Measurements from ENCODE around the gene PNCK.

Gene PNCK

DNA sequence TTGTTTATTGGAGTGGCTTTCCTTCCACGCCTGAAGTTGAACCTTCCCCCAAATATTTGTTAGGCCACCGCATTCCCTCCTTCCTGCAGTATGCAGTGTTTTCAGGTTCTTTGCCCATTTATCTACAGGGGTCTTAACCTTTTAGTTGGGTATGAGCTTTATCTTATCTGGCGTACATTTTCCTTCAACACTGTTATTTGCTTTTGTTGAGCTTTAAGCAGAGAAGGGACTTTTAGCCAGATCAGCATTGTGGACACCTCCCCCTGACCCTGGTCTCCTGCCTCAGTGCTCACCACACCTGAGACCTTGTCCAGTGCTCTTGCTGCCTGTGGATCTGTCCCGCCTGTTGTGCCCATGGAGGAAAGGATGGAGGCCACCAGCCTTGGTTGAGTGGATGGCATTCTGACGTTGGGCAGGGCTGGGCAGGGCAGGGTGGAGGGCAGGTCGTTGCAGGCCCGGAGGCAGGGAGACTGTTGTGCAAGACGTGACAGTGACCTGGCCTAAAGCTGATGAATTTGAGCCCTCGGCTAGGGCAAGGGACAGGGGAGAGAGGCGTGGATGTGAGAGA lies 27.6 kb downstream of the PNCK start:
- Histone ChIP-seq H3K4me2 (ENCODE audit: low read depth, low read length) (no peak overlapping the region), H3K9me2 (replicated peaks; ENCODE audit: insufficient read depth, low read length) (no peaks in the 10 kb centered on the region), H3K9ac (ENCODE audit: low read length) (no peak overlapping the region), H3K9me3 (replicated peaks; ENCODE audit: insufficient read depth, low read length) (no peaks in the 10 kb centered on the region), H2AFZ (ENCODE audit: low read length) (no peak overlapping the region), H3F3A (ENCODE audit: insufficient read depth, low read length) (no peaks in the 10 kb centered on the region), H3K36me3 (replicated peaks; ENCODE audit: insufficient read depth, low read length) (no peaks in the 10 kb centered on the region), H3K27ac (ENCODE audit: low read length) (no peak overlapping the region), H4K20me1 (ENCODE audit: insufficient read depth, low read length) (no peaks in the 10 kb centered on the region), H3K27me3 (replicated peaks; ENCODE audit: insufficient read depth, low read length) (peaks cover 64% of the 10 kb centered on the region), H3K4me1 (ENCODE audit: low read length) (no peaks in the 10 kb centered on the region), H3K4me3 (ENCODE audit: low read length) (no peak overlapping the region), H3K79me2 (ENCODE audit: low read length) (no peaks in the 10 kb centered on the region)
- DNase-seq = no peak
- no peak for TF ChIP-seq EZH2phosphoT487 (IDR thresholded peaks at IDR 0.05; ENCODE audit: low read length)
- TF ChIP-seq EZH2 (optimal IDR thresholded peaks at IDR 0.05; ENCODE audit: low read depth, low read length) = no peak
- TF ChIP-seq, protein P1, sequence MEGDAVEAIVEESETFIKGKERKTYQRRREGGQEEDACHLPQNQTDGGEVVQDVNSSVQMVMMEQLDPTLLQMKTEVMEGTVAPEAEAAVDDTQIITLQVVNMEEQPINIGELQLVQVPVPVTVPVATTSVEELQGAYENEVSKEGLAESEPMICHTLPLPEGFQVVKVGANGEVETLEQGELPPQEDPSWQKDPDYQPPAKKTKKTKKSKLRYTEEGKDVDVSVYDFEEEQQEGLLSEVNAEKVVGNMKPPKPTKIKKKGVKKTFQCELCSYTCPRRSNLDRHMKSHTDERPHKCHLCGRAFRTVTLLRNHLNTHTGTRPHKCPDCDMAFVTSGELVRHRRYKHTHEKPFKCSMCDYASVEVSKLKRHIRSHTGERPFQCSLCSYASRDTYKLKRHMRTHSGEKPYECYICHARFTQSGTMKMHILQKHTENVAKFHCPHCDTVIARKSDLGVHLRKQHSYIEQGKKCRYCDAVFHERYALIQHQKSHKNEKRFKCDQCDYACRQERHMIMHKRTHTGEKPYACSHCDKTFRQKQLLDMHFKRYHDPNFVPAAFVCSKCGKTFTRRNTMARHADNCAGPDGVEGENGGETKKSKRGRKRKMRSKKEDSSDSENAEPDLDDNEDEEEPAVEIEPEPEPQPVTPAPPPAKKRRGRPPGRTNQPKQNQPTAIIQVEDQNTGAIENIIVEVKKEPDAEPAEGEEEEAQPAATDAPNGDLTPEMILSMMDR (IDR thresholded peaks at IDR 0.05; ENCODE audit: low read length) = no peak

DNA sequence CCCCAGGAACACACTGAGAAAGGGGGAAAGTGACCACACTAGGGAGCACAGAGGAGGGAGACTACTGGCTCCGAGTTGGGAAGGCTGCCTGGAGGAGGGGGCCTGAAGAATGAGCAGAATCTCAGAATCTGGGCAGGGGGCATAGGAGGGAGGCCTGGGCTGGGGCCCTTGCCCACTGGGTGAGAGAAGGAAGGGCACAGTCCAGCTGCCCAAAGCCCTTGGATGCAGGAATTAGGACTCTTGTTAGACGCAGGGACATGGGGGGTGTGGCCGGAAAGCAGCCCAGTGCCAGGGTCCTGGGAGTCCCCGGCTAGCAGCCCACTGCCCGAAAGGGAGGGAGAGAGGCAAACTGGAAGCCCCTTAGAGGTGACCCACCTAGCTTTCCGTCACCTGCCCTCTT lies 28.5 kb downstream of the PNCK start:
- H3F3A ChIP-seq (ENCODE audit: insufficient read depth, low read length) = no peaks in the 10 kb centered on the region
- no peaks in the 10 kb centered on the region for H4K20me1 ChIP-seq (ENCODE audit: insufficient read depth, low read length)
- DNase-seq = no peak
- H3K36me3 ChIP-seq (replicated peaks; ENCODE audit: insufficient read depth, low read length) = no peaks in the 10 kb centered on the region
- no peak overlapping the region for H2AFZ ChIP-seq (ENCODE audit: low read length)
- H3K4me2 ChIP-seq (ENCODE audit: low read depth, low read length) = no peak overlapping the region
- no peak overlapping the region for H3K27ac ChIP-seq (ENCODE audit: low read length)
- peaks cover 72% of the 10 kb centered on the region for H3K27me3 ChIP-seq (replicated peaks; ENCODE audit: insufficient read depth, low read length)
- TF ChIP-seq, protein P1 (IDR thresholded peaks at IDR 0.05; ENCODE audit: low read length) = no peak
- TF ChIP-seq EZH2phosphoT487 (IDR thresholded peaks at IDR 0.05; ENCODE audit: low read length) (no peak), EZH2 (optimal IDR thresholded peaks at IDR 0.05; ENCODE audit: low read depth, low read length) (no peak)
- H3K79me2 ChIP-seq (ENCODE audit: low read length) = no peaks in the 10 kb centered on the region
- H3K9me2 ChIP-seq (replicated peaks; ENCODE audit: insufficient read depth, low read length) = no peaks in the 10 kb centered on the region
- no peak overlapping the region for H3K4me3 ChIP-seq (ENCODE audit: low read length)
- no peak overlapping the region for H3K9ac ChIP-seq (ENCODE audit: low read length)
- no peaks in the 10 kb centered on the region for H3K9me3 ChIP-seq (replicated peaks; ENCODE audit: insufficient read depth, low read length)
- no peaks in the 10 kb centered on the region for H3K4me1 ChIP-seq (ENCODE audit: low read length)

DNA sequence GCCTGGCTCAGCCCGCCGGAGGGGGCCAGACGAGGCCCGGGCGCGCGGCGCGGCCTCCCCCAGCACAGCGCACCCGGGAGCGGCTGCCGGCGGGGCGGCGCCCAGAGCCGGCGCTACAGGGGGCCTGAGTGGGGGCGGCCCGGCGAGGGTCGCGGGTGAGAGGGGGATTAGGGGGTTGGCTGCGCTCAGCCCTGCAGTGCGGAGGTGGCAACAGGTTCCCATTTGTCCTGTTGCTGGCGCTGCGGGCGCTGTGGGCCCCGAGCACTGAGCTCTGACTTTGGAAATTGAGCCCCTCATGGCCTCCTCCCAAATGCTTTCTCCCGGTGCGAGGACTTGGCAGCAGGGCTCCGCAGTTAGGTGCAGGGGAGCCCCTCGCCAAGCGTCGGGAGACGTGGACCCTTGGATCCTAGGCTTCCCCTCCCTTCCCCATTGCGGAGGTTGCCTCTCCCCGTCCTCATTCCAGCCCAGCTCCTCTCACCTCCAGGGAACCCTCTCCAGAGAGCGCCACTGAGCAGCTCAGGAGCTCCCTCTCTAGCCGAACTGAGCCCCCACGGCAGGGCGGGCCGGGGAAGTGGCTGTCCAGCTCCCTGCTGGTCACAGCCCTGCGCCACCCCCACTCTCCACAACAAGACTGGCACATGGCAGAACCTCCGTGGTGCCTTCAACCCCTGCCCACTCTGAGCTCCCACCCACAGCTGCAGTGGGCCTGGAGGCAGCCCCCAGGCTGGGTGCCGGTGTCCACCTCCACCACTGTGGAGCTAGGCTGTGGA lies 29.1 kb downstream of the PNCK start:
- Histone ChIP-seq H3K9me2 (replicated peaks; ENCODE audit: insufficient read depth, low read length) (no peaks in the 10 kb centered on the region), H3K36me3 (replicated peaks; ENCODE audit: insufficient read depth, low read length) (no peaks in the 10 kb centered on the region), H4K20me1 (ENCODE audit: insufficient read depth, low read length) (no peaks in the 10 kb centered on the region), H3F3A (ENCODE audit: insufficient read depth, low read length) (no peaks in the 10 kb centered on the region), H3K4me2 (ENCODE audit: low read depth, low read length) (no peak overlapping the region), H3K9me3 (replicated peaks; ENCODE audit: insufficient read depth, low read length) (no peaks in the 10 kb centered on the region), H3K9ac (ENCODE audit: low read length) (no peak overlapping the region), H3K27me3 (replicated peaks; ENCODE audit: insufficient read depth, low read length) (peaks cover 75% of the 10 kb centered on the region), H3K4me1 (ENCODE audit: low read length) (no peaks in the 10 kb centered on the region), H3K4me3 (ENCODE audit: low read length) (no peak overlapping the region), H3K79me2 (ENCODE audit: low read length) (no peaks in the 10 kb centered on the region), H3K27ac (ENCODE audit: low read length) (no peak overlapping the region), H2AFZ (ENCODE audit: low read length) (no peak overlapping the region)
- no peak for TF ChIP-seq EZH2 (optimal IDR thresholded peaks at IDR 0.05; ENCODE audit: low read depth, low read length)
- no peak for TF ChIP-seq EZH2phosphoT487 (IDR thresholded peaks at IDR 0.05; ENCODE audit: low read length)
- TF ChIP-seq, protein P1 (IDR thresholded peaks at IDR 0.05; ENCODE audit: low read length) = no peak
- DNase-seq = no peak
